Liver (tissue), 9 donors: ENCODE measurements around the gene CFAP299. TPM values are rescaled to one million over a fixed set of nuclear protein-coding genes. Genes with fewer than 3 reads are reported as not detected.

ENCODE experiments used
- DNase-seq: peaks from one replicate; pipeline ENCODE4 v3.0.0-alpha.2; 2017; ENCODE audit warnings: low spot score
- H3K27ac ChIP-seq, 2 donors: one replicate each; pipeline ENCODE4 v1.7.0; 2013; ENCODE audit warnings: inconsistent platforms in 2 of 2, low read length in 2 of 2, control low read depth in 1 of 2, low read depth in 1 of 2, mild to moderate bottlenecking in 1 of 2
- H3K27me3 ChIP-seq, 4 donors: one replicate each; pipeline versions ENCODE4 v1.6.1 to v1.7.0; 2013; ENCODE audit warnings: low read length in 3 of 4, inconsistent platforms in 1 of 4, mild to moderate bottlenecking in 1 of 4, moderate library complexity in 1 of 4; ENCODE audit not compliant: control insufficient read depth in 4 of 4, insufficient read depth in 4 of 4
- H3K36me3 ChIP-seq, 4 donors: one replicate each; pipeline versions ENCODE4 v1.6.1 to v1.7.0; 2013; ENCODE audit warnings: low read length in 3 of 4, mild to moderate bottlenecking in 3 of 4, low read depth in 1 of 4, moderate library complexity in 1 of 4; ENCODE audit not compliant: control insufficient read depth in 4 of 4, insufficient read depth in 3 of 4
- H3K4me1 ChIP-seq, 4 donors: one replicate each; pipeline versions ENCODE4 v1.6.1 to v1.7.0; 2013; ENCODE audit warnings: low read length in 3 of 4, mild to moderate bottlenecking in 3 of 4, moderate library complexity in 1 of 4; ENCODE audit not compliant: control insufficient read depth in 4 of 4, insufficient read depth in 4 of 4
- H3K4me3 ChIP-seq, 3 donors: one replicate each; pipeline versions ENCODE4 v1.6.1 to v1.7.0; 2013; ENCODE audit warnings: low read length in 3 of 3, control low read depth in 1 of 3, low read depth in 1 of 3, mild to moderate bottlenecking in 1 of 3
- H3K9ac ChIP-seq, 2 donors: one replicate each; pipeline ENCODE4 v1.7.0; 2013; ENCODE audit warnings: low read length in 2 of 2, mild to moderate bottlenecking in 2 of 2, moderate library complexity in 2 of 2, control low read depth in 1 of 2, low read depth in 1 of 2
- H3K9me3 ChIP-seq, 4 donors: one replicate each; pipeline versions ENCODE4 v1.6.1 to v1.7.0; 2013; ENCODE audit warnings: low read length in 3 of 4; ENCODE audit not compliant: control insufficient read depth in 4 of 4
- EGR1 ChIP-seq, 2 donors: IDR thresholded peaks; 2 replicates each; pipeline ENCODE4 v1.6.1; 2016 to 2018; ENCODE audit warnings: antibody characterized with exemption in 2 of 2, low read depth in 2 of 2
- FOXA1 ChIP-seq: IDR thresholded peaks from 2 replicates; pipeline ENCODE4 v1.6.1; 2016; ENCODE audit warnings: antibody characterized with exemption
- FOXA2 ChIP-seq: IDR thresholded peaks from 2 replicates; pipeline ENCODE4 v1.6.1; 2016; ENCODE audit warnings: antibody characterized with exemption
- GABPA ChIP-seq, 2 donors: IDR thresholded peaks in 1 of 2; conservative IDR thresholded peaks in 1 of 2; 2 replicates each; pipeline ENCODE4 v1.6.1; 2016; ENCODE audit warnings: antibody characterized with exemption in 2 of 2, mild to moderate bottlenecking in 1 of 2, moderate library complexity in 1 of 2
- HNF4A ChIP-seq, 2 donors: conservative IDR thresholded peaks; 2 replicates each; pipeline ENCODE4 v1.6.1; 2016; ENCODE audit warnings: antibody characterized with exemption in 2 of 2, mild to moderate bottlenecking in 2 of 2
- HNF4G ChIP-seq: IDR thresholded peaks from 2 replicates; pipeline ENCODE4 v1.6.1; 2016; ENCODE audit warnings: antibody characterized with exemption
- JUND ChIP-seq, 2 donors: IDR thresholded peaks; 2 replicates each; pipeline ENCODE4 v1.6.1; 2016; ENCODE audit warnings: antibody characterized with exemption in 2 of 2
- NR2F2 ChIP-seq: IDR thresholded peaks from 2 replicates; pipeline ENCODE4 v1.6.1; 2016; ENCODE audit warnings: antibody characterized with exemption
- SP1 ChIP-seq: IDR thresholded peaks from 2 replicates; pipeline ENCODE4 v1.6.1; 2018; ENCODE audit warnings: antibody characterized with exemption, mild to moderate bottlenecking
- TAF1 ChIP-seq: conservative IDR thresholded peaks from 2 replicates; pipeline ENCODE4 v1.6.1; 2016; ENCODE audit warnings: antibody characterized with exemption, mild to moderate bottlenecking
- WGBS: extraction: QIAGEN DNeasy Blood & Tissue Kit; methylation state at CpG from one replicate; pipeline ENCODE4 v1.1.7; 2013; 5-methylcytosine and 5-hydroxymethylcytosine counted together
- polyA plus RNA-seq, 2 donors: library from polyadenylated mRNA; stranded (reverse) in 1 of 2; unstranded in 1 of 2; fragments of 200-250 nt in 1 of 2; fragments of >200 nt in 1 of 2; fragmentation: Nextera tagmentation in 1 of 2; extraction: Ambion mirVana in 1 of 2; gene quantifications; one replicate each; pipeline versions ENCODE4 v1.2.1 to v1.2.3, GENCODE V29; 2013 to 2015
- total RNA-seq, 2 donors: library from RNA; depleted of rRNA; stranded (reverse); fragments of >200 nt; gene quantifications; one replicate each; pipeline ENCODE4 v1.2.3, GENCODE V29; 2014
- TF ChIP-seq, protein P1 (sequence below): IDR thresholded peaks from 2 replicates; pipeline ENCODE4 v1.6.1; 2016; ENCODE audit warnings: antibody characterized with exemption, mild to moderate bottlenecking
- TF ChIP-seq, protein P2 (sequence below): fragments of 150-350 bp; IDR thresholded peaks from 2 replicates; pipeline ENCODE4 v1.5.1; 2017; ENCODE audit warnings: improper control_type of control experiment, low read depth, low read length; ENCODE audit not compliant: missing input control
- TF ChIP-seq, protein P3 (sequence below): IDR thresholded peaks from 2 replicates; pipeline ENCODE4 v1.6.1; 2016; ENCODE audit warnings: antibody characterized with exemption
- TF ChIP-seq, protein P4 (sequence below): IDR thresholded peaks from 2 replicates; pipeline ENCODE4 v1.6.1; 2016; ENCODE audit warnings: antibody characterized with exemption
- TF ChIP-seq, protein P5 (sequence below): IDR thresholded peaks from 2 replicates; pipeline ENCODE4 v1.6.1; 2016; ENCODE audit warnings: antibody characterized with exemption
- donor health status: healthy.
- donor health status: healthy.
- donor health status: healthy.
- donor health status: healthy.
- donor health status: healthy.

Gene CFAP299
- total and polyA plus RNA-seq, 4 donors, result not detected

DNA sequence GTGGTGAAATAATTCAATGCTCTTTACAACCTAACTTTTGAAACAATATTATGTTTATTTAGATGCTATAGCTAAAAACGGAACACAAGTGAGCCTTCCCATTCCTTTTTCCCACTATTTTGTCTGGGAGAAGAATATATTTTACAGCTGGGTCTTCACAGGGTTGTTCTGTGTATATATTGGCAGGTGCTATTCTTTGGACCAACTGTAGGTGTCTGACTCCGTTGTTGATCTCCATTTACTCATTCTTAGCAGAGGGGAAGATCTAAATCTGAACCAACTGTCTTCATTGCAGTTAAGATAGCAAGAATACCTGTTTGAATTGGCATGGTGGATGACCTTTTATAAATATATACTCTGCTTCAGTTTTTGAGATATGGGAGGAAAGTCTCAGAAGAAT lies 257.4 kb downstream of the CFAP299 start:
- H3K27me3 ChIP-seq, result peaks cover 0 to 4% (median 0%) of the 10 kb centered on the region in 4 donors
- TF ChIP-seq, protein P1, sequence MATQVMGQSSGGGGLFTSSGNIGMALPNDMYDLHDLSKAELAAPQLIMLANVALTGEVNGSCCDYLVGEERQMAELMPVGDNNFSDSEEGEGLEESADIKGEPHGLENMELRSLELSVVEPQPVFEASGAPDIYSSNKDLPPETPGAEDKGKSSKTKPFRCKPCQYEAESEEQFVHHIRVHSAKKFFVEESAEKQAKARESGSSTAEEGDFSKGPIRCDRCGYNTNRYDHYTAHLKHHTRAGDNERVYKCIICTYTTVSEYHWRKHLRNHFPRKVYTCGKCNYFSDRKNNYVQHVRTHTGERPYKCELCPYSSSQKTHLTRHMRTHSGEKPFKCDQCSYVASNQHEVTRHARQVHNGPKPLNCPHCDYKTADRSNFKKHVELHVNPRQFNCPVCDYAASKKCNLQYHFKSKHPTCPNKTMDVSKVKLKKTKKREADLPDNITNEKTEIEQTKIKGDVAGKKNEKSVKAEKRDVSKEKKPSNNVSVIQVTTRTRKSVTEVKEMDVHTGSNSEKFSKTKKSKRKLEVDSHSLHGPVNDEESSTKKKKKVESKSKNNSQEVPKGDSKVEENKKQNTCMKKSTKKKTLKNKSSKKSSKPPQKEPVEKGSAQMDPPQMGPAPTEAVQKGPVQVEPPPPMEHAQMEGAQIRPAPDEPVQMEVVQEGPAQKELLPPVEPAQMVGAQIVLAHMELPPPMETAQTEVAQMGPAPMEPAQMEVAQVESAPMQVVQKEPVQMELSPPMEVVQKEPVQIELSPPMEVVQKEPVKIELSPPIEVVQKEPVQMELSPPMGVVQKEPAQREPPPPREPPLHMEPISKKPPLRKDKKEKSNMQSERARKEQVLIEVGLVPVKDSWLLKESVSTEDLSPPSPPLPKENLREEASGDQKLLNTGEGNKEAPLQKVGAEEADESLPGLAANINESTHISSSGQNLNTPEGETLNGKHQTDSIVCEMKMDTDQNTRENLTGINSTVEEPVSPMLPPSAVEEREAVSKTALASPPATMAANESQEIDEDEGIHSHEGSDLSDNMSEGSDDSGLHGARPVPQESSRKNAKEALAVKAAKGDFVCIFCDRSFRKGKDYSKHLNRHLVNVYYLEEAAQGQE, result no peak
- TF ChIP-seq FOXA2 (no peak), HNF4G (no peak), NR2F2 (no peak)
- no peak overlapping the region for H3K27ac ChIP-seq
- no peaks in the 10 kb centered on the region for H3K36me3 ChIP-seq
- 29% methylated on average over 2 of the region's 2 CpGs for WGBS
- no peak overlapping the region for H3K4me3 ChIP-seq
- no peaks in the 10 kb centered on the region for H3K9me3 ChIP-seq
- DNase-seq, result no peak
- H3K9ac ChIP-seq, result no peak overlapping the region
- H3K4me1 ChIP-seq, result no peaks in the 10 kb centered on the region

DNA sequence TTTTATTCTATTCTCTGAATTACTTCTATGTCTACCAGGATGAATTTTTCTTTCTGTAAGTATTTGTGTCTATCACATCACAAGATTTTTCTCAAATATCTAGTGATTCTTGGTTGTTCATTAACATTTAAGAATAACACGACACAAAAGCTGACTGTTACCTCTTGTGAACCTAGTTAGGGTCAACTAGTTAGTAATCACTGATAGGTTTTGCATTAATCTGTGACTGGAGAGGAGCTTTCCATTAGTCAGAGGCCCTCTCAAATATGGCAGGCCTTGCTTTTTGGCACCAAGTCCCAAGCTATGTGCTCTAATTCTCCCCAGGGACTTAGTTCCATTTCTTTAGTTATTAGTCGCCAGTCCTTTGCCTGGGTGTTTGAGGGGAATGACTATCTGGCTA lies 259.2 kb downstream of the CFAP299 start:
- Histone ChIP-seq H3K4me3 (no peak overlapping the region), H3K4me1 (no peaks in the 10 kb centered on the region), H3K9me3 (no peaks in the 10 kb centered on the region), H3K36me3 (no peaks in the 10 kb centered on the region), H3K9ac (no peak overlapping the region), H3K27me3 (peaks cover 0 to 4% (median 0%) of the 10 kb centered on the region in 4 donors), H3K27ac (no peak overlapping the region)
- DNase-seq, result no peak
- WGBS, result 70% methylated on average over 2 of the region's 2 CpGs
- TF ChIP-seq EGR1 (IDR thresholded peaks at IDR 0.05; ENCODE audit: low read depth in 2 of 2) (no peak), GABPA (IDR thresholded peaks at IDR 0.05 in 1 of 2, conservative IDR thresholded peaks at IDR 0.05 in 1 of 2) (no peak), HNF4A (conservative IDR thresholded peaks at IDR 0.05) (no peak), FOXA2 (no peak), SP1 (no peak), TAF1 (no peak), NR2F2 (no peak), HNF4G (no peak), FOXA1 (no peak), JUND (IDR thresholded peaks at IDR 0.05) (no peak)
- TF ChIP-seq, protein P2, sequence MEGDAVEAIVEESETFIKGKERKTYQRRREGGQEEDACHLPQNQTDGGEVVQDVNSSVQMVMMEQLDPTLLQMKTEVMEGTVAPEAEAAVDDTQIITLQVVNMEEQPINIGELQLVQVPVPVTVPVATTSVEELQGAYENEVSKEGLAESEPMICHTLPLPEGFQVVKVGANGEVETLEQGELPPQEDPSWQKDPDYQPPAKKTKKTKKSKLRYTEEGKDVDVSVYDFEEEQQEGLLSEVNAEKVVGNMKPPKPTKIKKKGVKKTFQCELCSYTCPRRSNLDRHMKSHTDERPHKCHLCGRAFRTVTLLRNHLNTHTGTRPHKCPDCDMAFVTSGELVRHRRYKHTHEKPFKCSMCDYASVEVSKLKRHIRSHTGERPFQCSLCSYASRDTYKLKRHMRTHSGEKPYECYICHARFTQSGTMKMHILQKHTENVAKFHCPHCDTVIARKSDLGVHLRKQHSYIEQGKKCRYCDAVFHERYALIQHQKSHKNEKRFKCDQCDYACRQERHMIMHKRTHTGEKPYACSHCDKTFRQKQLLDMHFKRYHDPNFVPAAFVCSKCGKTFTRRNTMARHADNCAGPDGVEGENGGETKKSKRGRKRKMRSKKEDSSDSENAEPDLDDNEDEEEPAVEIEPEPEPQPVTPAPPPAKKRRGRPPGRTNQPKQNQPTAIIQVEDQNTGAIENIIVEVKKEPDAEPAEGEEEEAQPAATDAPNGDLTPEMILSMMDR, result no peak
- TF ChIP-seq, protein P3, sequence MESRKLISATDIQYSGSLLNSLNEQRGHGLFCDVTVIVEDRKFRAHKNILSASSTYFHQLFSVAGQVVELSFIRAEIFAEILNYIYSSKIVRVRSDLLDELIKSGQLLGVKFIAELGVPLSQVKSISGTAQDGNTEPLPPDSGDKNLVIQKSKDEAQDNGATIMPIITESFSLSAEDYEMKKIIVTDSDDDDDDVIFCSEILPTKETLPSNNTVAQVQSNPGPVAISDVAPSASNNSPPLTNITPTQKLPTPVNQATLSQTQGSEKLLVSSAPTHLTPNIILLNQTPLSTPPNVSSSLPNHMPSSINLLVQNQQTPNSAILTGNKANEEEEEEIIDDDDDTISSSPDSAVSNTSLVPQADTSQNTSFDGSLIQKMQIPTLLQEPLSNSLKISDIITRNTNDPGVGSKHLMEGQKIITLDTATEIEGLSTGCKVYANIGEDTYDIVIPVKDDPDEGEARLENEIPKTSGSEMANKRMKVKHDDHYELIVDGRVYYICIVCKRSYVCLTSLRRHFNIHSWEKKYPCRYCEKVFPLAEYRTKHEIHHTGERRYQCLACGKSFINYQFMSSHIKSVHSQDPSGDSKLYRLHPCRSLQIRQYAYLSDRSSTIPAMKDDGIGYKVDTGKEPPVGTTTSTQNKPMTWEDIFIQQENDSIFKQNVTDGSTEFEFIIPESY, result no peak
- TF ChIP-seq, protein P4, sequence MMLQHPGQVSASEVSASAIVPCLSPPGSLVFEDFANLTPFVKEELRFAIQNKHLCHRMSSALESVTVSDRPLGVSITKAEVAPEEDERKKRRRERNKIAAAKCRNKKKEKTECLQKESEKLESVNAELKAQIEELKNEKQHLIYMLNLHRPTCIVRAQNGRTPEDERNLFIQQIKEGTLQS, result no peak
- TF ChIP-seq, protein P5, sequence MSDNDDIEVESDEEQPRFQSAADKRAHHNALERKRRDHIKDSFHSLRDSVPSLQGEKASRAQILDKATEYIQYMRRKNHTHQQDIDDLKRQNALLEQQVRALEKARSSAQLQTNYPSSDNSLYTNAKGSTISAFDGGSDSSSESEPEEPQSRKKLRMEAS, result no peak
- TF ChIP-seq, protein P1, result no peak
